Tibial nerve (tissue), 4 donors: ENCODE results near the gene WIPF1. TPM values are rescaled to one million over a fixed set of nuclear protein-coding genes. Genes with fewer than 3 reads are reported as not detected.

Experiments used
- DNase-seq, 2 donors: peaks; one replicate each; pipeline ENCODE4 v3.0.0-alpha.2; 2019; ENCODE audit warnings: low spot score in 2 of 2
- H3K27ac ChIP-seq, 4 donors: fragments of 200-600 bp; sonication (generic) in 3 of 4; one replicate each; pipeline ENCODE4 v1.5.1; 2017 to 2019; ENCODE audit warnings: mild to moderate bottlenecking in 1 of 4
- H3K27me3 ChIP-seq, 2 donors: fragments of 200-600 bp; sonication (generic) in 1 of 2; one replicate each; pipeline versions ENCODE4 v1.5.1 to v1.6.0; 2017 to 2019
- H3K36me3 ChIP-seq, 3 donors: fragments of 200-600 bp; sonication (generic); one replicate each; pipeline ENCODE4 v1.5.1; 2018 to 2019
- H3K4me1 ChIP-seq, 4 donors: fragments of 200-600 bp; sonication (generic) in 3 of 4; one replicate each; pipeline ENCODE4 v1.5.1; 2017 to 2019
- H3K4me3 ChIP-seq, 4 donors: fragments of 200-600 bp; sonication (generic) in 3 of 4; one replicate each; pipeline ENCODE4 v1.5.1; 2017 to 2019; ENCODE audit warnings: mild to moderate bottlenecking in 1 of 4, moderate library complexity in 1 of 4
- H3K9me3 ChIP-seq, 4 donors: fragments of 200-600 bp; sonication (generic) in 3 of 4; one replicate each; pipeline ENCODE4 v1.5.1; 2017 to 2019
- CTCF ChIP-seq, 5 experiments: fragments of 200-600 bp in 3 of 5; fragments of 450-650 bp in 2 of 5; sonication (generic) in 3 of 5; IDR thresholded peaks; one replicate each; pipeline ENCODE4 v1.5.1; 2016 to 2019; ENCODE audit warnings: antibody characterized with exemption in 5 of 5, mild to moderate bottlenecking in 3 of 5, moderate library complexity in 2 of 5
- EP300 ChIP-seq, 2 donors: sonication (generic); formaldehyde crosslinking; IDR thresholded peaks; one replicate each; pipeline ENCODE4 v1.6.1; 2017; ENCODE audit warnings: antibody characterized with exemption in 2 of 2, mild to moderate bottlenecking in 1 of 2
- POLR2A ChIP-seq, 2 donors: fragments of 450-650 bp; IDR thresholded peaks; one replicate each; pipeline ENCODE4 v1.6.1; 2017; ENCODE audit warnings: antibody characterized with exemption in 2 of 2, mild to moderate bottlenecking in 2 of 2, moderate library complexity in 2 of 2
- WGBS, 2 donors: methylation state at CpG; one replicate each; pipeline ENCODE4 v1.1.5; 2018; 5-methylcytosine and 5-hydroxymethylcytosine counted together
- total RNA-seq, 4 donors: library from RNA; depleted of rRNA; stranded (reverse); fragments of >200 nt; gene quantifications; one replicate each; pipeline ENCODE4 v1.1.0, GENCODE V29; 2016

The WIPF1 gene
- total RNA-seq, 4 donors from 2014 or later = 43.2 to 63.8 (median 52.9) TPM

DNA sequence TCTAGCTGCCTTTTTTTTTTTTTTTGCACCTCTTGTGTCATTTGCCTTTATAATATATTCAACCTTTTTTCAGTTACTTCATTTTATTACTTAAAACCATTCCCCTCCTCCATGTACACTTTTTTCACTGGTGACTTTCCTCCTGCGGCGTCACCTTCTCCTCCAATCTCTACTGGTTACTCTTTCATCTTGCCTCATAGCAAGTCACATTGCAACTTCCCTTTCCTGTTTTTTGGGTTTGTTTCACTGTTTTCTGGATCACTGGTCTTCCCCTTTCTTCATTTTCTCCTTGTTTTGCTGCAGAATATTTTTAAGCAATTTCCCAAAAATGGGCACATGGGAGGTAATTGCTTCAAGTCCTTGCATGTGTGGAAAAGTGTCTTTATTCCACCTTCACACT, 73.1 kb downstream of the WIPF1 start:
- no peaks in the 10 kb centered on the region for H3K36me3 ChIP-seq

GRCh38 chr2:174522553-174522952, 75.1 kb downstream of the WIPF1 start:
- 12 to 13% methylated on average over 3 of the region's 3 CpGs for WGBS, 2 donors

More for the DNA sequence above, 73.1 kb downstream of the WIPF1 start:
- Histone ChIP-seq H3K27ac (peak overlapping the region in 2 of 4 donors; percentile 58 to 74), H3K4me1 (peaks cover 0 to 24% (median 0%) of the 10 kb centered on the region in 4 donors), H3K9me3 (peaks cover 0 to 4% (median 0%) of the 10 kb centered on the region in 4 donors), H3K27me3 (no peaks in the 10 kb centered on the region), H3K4me3 (no peak overlapping the region)
- WGBS, 2 donors = 80 to 84% methylated on average over 2 of the region's 2 CpGs
- peak; percentile 28 to 69 for TF ChIP-seq EP300 (IDR thresholded peaks at IDR 0.05)
- no peak for TF ChIP-seq CTCF (IDR thresholded peaks at IDR 0.05)
- DNase-seq = peak in 1 of 2 donors; percentile 13

GRCh38 chr2:174518395-174518794, 79.2 kb downstream of the WIPF1 start:
- Histone ChIP-seq H3K36me3 (no peaks in the 10 kb centered on the region), H3K27ac (no peak overlapping the region), H3K9me3 (no peaks in the 10 kb centered on the region), H3K4me3 (no peak overlapping the region), H3K27me3 (no peaks in the 10 kb centered on the region), H3K4me1 (peaks cover 0 to 25% (median 0%) of the 10 kb centered on the region in 4 donors)
- WGBS, 2 donors = 77 to 79% methylated on average over 2 of the region's 2 CpGs
- no peak for TF ChIP-seq CTCF (IDR thresholded peaks at IDR 0.05)
- TF ChIP-seq POLR2A (IDR thresholded peaks at IDR 0.05) = no peak
- TF ChIP-seq EP300 (IDR thresholded peaks at IDR 0.05) = no peak
- DNase-seq = no peak

More at GRCh38 chr2:174522553-174522952, 75.1 kb downstream of the WIPF1 start:
- H3K4me3 ChIP-seq = no peak overlapping the region
- TF ChIP-seq POLR2A (IDR thresholded peaks at IDR 0.05) (no peak), CTCF (IDR thresholded peaks at IDR 0.05) (peak in 4 of 5 experiments; percentile 14 to 33 (median 28)), EP300 (IDR thresholded peaks at IDR 0.05) (peak; percentile 26 to 33)
- peak overlapping the region in 2 of 4 donors; percentile 51 to 58 for H3K27ac ChIP-seq
- no peak for DNase-seq
- no peaks in the 10 kb centered on the region for H3K36me3 ChIP-seq
- H3K9me3 ChIP-seq = no peaks in the 10 kb centered on the region
- peaks cover 0 to 25% (median 0%) of the 10 kb centered on the region in 4 donors for H3K4me1 ChIP-seq
- H3K27me3 ChIP-seq = no peaks in the 10 kb centered on the region

DNA sequence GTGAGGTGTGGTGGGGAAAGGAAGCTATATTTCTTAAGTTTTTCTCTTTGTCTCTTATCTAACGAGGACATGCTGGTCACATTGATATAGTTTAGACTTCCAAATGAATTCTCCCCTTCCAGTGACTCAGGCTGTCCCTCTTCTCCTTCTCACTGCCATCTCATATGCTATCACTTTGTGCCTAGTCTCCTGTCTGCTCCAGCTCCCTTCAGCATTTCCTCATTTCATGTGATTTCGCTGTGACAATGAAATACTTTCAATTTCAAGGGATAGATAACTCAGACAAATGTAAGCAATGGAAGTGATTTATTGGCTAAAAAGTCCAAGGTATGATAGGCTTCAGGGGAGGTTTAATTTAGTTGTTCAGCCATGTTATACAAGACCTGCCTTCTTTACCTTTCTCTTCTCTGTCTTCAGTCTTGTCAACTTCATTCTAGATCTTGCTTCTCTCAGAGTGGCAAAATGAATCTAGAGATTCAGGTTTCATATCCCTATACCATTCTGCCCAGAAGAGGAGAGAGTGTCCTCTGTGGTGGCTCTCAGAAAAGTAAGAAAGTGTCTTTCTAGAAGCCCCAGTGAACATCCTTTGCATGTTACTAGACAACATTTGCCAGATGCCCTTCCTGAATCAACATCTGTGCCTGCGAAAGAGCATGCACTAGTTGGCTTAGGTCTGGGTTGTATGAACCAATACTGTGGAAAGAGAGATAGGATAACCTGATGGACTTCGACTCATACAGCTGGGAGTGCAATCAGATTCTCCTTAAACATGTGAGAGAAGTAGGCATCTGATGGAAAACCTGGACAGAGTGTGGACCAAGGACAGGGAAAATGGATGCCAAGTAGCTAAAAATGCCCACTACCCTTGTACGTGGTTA, 80.9 kb downstream of the WIPF1 start:
- WGBS, 2 donors = 89 to 93% methylated on average over 5 of the region's 5 CpGs
- DNase-seq = no peak

More for the DNA sequence above, 80.9 kb downstream of the WIPF1 start:
- TF ChIP-seq CTCF (IDR thresholded peaks at IDR 0.05) = no peak
- TF ChIP-seq POLR2A (IDR thresholded peaks at IDR 0.05) = no peak
- TF ChIP-seq EP300 (IDR thresholded peaks at IDR 0.05) = no peak
- peaks cover 0 to 10% (median 0%) of the 10 kb centered on the region in 4 donors for H3K4me1 ChIP-seq
- no peaks in the 10 kb centered on the region for H3K27me3 ChIP-seq
- H3K36me3 ChIP-seq = no peaks in the 10 kb centered on the region
- no peaks in the 10 kb centered on the region for H3K9me3 ChIP-seq
- peak overlapping the region in 3 of 4 donors; percentile 41 to 72 (median 68) for H3K27ac ChIP-seq
- H3K4me3 ChIP-seq = no peak overlapping the region
